Limb (tissue), 2 donors: ENCODE measurements around the gene MACROH2A1.

ENCODE experiments used
- DNase-seq, 2 donors: peaks; one replicate each; pipeline ENCODE4 v3.0.0-alpha.2; 2016; ENCODE audit errors: extremely low spot score in 2 of 2

MACROH2A1 gene

DNA sequence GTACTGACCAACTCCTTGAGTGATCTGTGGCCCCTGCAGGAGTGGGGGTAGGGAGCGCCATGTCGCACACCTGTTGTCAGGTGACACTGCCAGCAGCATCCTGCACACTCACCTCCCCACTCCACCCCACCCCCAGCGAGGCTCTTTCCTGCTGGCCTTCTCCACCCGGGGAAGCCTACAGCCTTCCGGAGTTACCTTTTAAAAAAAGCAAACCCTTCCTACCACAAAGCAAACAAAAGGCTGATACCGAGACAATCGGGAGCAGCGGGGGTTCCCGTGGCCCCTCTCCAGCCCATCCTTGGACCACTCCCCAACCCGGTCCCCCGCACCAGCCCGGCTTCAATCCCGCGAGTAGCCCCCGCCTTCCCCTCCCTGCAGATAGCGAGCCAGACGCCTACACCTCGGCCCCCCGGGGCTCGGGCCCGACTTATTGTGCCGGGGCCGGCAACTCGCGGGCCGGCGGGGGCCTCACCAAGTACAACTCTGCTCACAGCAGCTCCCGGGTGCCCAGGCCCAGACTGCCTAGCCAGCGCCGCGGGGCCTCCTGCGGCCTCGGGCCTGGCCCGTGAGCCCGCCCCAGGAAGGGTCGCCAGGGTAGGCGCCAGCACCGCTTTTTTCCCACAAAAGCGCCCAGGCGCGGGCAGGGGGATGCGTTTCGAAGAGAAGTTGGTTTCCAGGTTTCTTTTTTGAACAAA lies 724 bp downstream of the MACROH2A1 start:
- DNase-seq, result peak in 1 of 2 donors; percentile 69

DNA sequence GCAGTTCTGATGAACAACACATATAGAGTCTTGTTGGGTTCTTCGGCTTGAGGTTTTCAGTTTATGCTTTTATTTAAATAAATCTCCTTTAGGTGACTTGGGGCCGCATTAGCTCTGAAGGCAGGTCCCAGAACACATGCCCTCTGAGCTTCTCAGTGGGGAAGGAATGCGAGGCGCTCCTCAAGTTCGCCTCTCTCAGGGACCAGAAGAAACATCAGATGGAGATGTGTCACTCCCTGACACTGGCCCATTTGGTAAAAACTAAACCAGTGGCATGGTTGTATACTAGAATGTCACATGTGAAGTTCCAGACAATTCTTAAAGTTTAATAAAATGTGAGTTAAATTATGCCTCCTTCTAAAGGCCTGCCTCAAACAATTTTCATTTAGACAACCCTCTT lies 1.9 kb downstream of the MACROH2A1 start:
- DNase-seq, result no peak

DNA sequence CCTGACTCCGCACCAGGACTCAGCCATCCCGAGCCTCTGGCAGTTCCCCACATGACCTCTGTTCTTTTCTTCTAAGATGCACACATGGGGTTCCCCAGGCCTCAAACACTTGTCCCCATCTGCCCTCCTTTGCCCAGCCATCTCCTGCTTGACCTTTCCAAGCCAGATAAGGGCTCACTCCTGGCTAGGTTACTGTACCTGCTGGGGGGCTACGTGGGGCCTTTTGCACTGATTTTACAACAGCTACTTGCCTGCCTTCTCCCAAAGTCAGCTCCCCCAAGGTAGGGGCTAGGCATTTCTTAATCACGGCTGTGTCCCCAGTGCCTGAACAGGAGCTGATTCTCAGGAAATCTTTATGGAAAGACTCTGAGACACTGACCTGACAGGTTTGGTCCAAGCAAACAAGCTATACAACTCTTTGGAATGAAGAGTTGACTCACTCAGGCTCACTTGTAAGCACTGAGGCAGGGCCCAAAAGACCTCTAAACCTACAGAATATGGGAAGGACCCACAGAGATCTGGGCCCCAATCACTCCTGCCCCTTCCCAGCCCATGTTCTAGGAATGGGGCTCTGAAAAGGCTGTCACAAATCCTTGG lies 2.5 kb downstream of the MACROH2A1 start:
- no peak for DNase-seq

DNA sequence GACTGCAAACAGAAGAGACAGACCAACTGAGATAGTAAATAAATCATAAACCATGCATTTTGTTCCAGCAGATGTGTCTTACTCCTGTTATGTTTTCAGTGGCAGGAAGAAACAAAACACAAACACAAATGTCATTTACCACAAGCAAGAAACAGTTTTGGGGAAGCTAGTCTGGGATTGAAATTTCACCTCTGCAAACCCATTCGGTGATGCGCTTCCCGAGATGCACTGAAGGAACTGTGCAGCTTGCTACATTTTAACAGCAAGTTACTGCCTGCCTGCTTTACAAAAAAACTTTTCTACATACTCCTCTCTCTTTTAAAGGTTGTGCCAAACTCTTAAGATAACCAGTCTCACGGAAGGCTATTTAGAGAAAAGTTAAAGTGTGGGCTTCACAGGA lies 3.2 kb downstream of the MACROH2A1 start:
- DNase-seq, result no peak

DNA sequence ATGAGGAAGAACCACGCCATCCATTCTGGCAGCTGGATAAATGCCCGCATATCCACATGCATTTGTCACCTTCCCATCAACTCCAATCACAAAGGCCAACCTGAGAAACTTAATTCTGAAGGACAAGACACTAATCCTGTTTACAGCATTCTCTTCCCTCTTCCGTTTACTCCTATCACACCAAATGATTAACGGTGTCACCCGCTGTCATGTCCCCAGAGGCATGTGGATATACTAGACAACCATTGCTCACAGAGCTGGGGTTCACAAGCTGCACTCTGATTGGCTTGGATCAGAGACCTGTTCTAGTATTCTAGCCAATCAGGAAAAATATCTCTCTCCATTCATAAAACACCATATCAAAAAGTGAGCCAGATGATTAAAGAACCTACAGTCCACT lies 3.6 kb downstream of the MACROH2A1 start:
- DNase-seq, result no peak

DNA sequence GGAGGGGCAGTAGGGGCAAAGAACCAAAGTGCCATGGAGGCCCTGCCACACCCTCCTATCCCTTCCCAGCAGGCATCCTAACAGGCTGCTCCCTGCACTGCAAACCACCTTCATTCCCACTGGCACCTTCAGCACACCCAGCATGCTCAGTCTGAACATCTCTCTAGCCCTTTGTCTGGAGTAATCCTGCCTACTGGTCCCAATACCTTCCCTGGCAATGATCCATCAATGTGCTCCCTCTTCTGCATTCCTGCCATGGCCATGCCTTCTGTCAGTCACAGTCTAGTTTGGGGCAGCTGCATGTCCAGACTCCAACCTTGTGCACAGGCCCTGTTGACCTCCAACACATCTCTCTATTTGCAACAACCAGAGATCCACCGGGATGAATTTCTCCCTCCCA lies 4.9 kb downstream of the MACROH2A1 start:
- no peak for DNase-seq

DNA sequence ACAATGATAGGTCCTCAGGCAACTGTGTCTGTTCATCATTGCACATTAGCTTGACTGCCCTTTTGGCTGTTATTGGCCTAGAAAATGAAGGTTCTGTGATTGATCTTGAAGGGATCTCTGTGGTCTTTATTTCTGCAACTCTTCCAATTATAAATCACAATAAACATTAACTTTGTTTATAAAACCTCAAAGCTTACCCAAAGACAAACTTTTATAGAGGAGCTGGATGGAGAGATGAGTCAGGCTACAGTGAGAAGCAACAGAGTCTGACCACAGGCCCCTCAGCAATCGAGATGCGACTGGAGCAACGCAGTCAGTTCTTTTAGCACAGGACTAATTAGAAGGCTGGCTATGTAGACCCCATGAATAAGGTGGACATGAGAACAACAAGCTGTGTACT lies 5.3 kb downstream of the MACROH2A1 start:
- DNase-seq, result no peak

DNA sequence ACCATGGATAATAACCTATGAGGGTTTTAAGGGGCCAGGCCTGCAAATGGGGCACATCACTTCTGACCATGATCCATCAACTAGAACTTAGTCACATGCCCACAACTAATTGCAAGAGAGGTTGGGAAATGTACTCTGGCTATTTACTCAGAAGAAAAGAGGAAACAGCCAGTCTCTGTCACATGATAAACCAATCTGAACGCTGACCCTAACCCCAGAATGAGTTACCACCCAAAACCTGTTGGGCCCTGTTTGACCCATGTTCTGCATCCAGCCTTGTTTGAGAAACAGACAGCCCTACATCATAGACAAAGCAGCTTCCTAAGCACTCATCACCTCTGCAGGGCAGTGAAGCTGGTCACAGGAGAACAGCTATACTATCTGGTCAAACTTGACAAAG lies 5.8 kb downstream of the MACROH2A1 start:
- no peak for DNase-seq

DNA sequence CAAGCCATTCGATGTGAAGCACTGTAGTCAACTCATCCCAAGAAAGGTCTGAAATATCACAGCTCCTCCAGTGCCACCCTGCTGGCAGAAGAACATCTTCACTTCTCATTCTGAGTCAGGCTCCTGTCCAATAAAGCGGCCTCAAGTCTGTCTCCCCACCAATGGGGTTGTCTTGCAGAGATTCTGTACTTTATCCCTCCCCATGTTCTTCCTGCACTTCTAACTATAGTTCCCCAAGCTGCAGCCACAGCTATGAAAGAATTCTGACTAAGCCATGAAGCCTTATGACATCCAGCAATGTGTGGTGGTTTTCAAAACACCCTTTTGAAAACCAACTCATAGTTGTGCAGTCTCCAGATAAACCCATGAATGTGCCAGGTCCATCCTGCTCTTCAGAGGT lies 6.8 kb downstream of the MACROH2A1 start:
- no peak for DNase-seq

DNA sequence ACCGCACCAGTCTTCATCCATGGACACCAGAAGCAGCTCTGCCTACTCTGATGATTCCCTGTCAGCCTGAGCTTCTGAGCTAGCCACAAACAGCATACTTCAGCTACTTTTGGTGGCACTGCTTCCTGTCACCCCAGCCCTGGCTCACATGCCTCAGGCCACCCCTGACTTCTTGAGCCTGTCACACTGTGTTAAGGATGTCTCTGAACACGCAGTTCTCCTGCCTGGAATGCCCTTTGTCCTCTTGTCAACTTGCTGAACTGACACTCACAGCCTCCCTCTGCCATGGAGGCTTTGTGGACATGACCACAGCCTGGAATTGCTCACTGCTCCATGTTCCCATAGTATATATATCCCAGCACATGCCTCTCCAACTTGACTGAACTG lies 7.2 kb downstream of the MACROH2A1 start:
- no peak for DNase-seq

DNA sequence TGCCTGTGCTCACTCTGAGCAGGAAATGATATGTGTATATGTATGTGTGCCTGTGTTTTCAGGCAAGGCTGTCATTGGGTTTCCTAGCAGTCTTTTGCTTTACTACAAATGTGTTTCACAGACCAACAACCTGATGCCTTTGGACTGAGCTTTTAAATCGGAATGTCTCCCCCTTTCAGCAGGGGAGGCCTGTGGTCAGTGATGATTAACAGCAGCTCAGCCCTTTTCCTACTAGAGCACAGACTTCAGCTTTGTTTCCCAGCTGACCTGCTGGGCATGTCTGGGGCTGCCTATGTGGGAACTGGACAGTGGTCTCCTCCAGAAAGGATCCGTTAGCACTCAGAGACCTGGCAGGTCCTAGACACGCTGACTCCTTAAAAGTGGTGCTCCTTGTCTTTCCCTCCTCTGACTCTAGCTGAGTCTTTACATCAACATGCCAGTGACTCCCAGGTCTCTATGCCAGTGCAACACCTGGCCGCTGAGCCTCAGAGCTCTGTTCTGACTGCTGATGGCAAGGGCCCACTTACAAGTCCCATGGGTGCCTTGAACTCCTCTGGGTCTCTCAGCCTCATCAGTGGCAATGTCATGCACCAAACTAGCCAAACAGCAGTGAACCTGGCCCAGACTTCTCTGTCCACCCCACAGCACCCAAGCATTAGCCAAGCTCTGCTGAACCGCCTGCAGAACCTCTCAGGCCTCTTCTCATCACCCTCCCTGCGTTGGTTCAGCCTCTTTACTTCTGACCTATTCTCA lies 7.7 kb downstream of the MACROH2A1 start:
- DNase-seq, result no peak

DNA sequence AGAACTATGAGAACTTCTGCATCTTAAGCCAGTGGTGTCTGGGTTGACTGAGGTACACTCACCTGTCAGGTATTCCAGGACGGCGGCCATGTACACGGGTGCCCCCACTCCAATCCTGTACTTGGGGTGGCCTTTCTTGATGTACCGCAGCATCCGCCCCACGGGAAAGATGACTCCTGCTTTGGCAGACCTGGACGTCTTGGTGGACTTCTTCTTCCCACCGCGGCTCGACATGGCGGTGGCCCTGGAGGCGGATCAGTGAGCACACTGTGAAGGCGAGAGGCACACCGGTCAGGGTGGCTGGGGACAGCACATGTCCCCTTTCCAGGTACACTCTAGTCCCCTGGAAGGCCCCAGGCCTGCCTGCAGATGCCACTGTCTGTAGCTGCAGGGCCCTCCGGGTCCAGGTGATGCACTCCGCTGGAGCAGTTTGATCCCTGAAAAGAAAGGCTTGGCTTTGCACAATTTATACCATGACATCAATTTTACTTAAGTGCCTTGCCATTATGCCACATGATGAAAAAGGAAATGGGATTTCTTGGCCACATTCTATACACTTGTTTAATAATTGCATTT lies 10.1 kb downstream of the MACROH2A1 start:
- DNase-seq, result no peak

DNA sequence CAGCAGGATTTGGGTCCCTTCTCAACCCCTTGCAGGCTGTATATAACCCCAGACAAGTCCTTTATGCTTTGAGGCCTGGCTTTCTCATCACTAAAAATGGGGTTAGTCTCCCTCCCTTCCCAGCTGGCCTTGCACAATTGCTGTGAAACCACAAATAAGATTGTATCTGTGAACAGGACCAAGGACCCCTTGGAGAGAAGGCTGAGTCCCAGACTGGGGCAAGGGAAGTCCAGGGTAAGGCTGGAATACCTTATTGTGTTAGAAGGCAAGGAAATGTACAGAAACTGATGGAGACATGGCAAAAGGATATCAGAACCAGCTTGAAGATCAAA lies 11.4 kb downstream of the MACROH2A1 start:
- no peak for DNase-seq

DNA sequence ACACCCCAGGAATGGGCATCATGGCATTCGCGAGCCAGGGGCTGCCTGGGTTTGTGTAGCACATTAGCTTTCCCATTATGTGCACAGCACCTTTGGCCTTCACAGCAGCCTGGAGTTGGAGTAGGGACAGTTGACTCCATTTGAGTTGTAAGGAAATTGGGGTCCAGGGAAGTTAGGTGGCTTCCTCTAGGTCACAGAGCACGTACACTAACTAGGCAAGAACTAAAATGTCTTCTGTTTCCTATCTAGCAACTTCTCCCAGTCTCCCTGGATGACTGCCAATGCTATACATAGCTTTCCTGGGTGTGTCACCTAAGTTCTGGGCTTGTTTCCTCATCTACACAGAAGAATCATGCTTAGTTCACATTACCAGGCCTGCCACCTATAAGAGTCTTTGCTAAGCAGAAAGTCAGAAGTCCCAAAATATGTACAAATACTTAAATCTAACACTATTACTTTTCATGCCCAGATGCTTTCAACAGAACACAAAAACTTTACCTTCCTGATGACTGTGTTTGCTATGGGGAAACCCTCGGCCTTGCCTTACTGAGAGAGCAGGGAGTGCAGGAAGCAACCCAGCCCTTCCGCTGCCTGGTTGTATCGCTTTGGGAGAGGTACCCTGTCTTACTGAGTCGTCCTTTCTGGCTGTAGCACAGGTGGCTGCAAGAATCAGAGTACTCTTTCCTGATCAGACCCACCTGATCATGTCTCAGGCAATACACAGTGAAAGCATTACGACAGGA lies 12.0 kb downstream of the MACROH2A1 start:
- no peak for DNase-seq

DNA sequence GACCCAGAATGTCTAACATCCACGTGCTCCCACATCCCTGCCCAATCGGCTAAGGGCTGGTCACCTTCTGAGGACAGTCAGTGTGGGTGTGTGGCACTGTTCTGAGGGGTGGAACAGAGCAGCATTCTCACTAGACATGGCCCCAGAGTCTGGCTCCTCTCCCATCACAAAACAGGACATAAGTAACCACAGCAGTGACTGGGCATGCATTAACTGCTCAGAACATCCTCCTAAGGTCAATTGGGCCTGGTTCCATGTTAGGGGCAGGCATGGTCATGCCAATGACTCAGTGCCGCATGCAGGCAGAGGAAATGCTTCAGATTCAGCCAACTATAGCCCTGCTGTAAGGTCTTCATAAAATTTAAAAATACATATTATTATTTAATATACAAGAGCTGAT lies 12.9 kb downstream of the MACROH2A1 start:
- no peak for DNase-seq

DNA sequence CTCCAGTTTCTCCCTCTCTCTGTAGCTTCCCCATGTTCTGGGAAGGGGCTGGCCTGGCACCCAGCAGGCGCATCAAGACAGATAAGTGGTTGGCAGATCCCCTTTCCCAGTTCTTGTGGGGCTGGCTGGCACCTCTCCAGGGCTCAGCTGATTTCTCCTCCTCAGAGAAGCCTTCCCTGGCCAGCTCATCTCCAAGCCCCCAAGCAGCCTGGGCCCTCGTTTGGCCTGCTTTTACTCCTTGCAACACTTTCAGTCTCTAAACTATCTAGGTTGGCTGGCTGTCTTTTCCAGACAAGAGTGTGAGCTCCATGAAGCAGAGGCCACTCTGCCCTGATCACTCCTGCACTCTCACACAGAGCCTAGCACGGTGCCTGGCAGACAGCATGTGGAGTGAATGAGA lies 13.5 kb downstream of the MACROH2A1 start:
- DNase-seq, result no peak

DNA sequence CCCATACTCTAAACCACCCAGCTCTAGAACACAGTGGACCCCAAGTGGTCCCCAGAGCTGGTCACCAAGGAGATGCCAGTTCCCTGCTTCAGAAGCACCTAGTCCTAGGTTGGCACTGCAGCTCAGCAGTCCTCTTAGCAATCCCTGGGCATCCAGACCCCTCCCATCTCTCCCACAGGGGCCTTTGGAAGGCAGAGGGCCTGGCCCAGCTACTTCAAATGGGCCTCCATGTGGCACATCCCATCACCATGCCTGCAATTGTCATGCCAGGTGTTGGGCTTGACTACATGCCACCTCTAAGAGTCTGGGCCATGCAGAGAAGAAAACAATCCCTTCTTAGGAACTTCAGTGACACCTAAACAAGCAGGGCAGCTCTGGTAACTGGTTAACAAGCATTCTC lies 14.1 kb downstream of the MACROH2A1 start:
- DNase-seq, result no peak

DNA sequence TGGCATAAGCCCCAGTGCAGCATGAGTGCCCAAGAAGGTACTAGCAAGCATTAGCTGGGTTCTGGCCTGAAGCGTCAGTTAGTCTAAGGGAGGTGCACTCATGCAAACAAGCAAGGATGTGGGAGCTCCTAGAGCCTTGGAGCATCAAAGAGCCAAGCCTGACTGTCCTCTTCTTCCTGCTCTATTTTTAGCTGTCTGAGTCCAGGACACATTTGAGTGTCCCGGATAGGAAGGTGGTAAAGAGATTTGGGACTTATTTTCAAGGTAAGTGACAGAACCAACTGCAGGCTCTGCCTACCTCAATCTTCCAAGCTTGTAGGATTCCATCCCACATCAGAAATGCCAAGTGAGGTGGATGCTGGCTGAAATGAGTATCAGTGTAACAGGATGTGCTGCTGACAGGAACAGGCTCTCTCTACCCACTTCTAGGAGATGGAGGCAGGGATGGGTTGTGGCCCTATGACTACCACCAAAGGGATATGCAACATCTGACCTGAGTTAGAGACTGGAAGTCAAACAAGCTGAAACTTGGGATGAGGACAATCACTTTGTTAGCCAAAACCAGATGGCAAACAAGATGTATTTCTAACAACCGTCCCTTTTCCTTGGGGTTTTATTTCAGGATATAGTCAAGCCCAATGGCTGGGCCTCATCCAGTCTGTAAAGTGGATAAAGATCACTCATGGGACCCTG lies 15.1 kb downstream of the MACROH2A1 start:
- no peak for DNase-seq

DNA sequence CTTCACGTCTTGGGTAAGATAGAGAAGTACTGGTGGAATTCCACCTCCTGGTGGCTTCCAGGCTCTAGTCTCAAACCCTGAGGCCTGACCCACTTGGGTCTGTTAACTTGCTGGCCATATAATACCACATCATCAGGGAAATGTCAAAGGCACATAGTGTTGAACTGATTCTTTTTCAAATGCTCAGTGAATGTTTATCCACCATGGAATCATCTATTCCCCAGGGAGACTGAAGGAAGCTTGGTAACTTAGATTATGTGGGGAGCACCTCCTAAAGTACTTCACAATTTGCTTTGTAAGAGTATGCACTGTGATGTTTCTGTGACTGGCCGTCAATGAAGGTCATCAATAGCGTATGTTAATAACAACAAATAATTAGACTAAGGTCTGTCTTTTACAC lies 16.1 kb downstream of the MACROH2A1 start:
- DNase-seq, result no peak

DNA sequence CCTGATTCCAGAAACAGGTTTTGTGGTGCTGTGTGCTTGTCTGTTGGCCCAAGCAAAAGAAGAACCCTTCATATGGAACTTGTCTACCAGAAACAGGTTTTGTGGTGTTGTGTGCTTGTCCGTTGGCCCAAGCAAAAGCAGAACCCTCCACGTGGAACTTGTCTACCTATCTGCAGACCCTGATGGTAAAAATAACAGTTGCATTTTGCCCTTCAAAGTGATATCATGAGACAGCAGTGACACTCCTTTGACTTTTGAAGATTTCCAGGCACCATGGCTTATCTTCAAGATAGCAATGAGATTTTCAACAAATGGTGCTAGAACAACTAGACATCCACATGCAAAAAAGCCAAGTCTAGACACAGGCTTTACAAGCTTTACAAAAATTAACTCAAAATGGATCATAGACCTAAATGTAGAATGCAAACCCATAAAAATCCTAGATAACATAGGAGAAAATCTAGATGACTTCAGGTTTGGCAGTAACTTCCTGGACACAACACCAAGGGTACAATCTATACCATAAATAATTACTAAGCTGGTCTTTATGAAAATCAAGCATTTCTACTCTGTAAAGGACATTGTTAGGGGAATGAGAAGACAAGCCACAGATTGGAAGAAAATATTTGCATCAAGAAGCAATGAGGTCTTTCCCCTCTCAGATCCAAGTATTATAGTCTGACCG lies 16.8 kb downstream of the MACROH2A1 start:
- DNase-seq, result no peak
